ENCODE data around the gene TP53TG5. TPM values are rescaled to one million over a fixed set of nuclear protein-coding genes. Genes with fewer than 3 reads are reported as not detected.
A peak's percentile ranks its signal among the peaks of the same experiment; 100 is the strongest.

TP53TG5 gene
- total RNA-seq, 4 donors from 2014 or later, result 0.17 to 2.1 (median 1.1) TPM; not detected in 1

GRCh38 chr20:45366192-45366591, 11.9 kb downstream of the TP53TG5 start:
- no peak for TF ChIP-seq EP300 (IDR thresholded peaks at IDR 0.05)
- TF ChIP-seq, protein P1, sequence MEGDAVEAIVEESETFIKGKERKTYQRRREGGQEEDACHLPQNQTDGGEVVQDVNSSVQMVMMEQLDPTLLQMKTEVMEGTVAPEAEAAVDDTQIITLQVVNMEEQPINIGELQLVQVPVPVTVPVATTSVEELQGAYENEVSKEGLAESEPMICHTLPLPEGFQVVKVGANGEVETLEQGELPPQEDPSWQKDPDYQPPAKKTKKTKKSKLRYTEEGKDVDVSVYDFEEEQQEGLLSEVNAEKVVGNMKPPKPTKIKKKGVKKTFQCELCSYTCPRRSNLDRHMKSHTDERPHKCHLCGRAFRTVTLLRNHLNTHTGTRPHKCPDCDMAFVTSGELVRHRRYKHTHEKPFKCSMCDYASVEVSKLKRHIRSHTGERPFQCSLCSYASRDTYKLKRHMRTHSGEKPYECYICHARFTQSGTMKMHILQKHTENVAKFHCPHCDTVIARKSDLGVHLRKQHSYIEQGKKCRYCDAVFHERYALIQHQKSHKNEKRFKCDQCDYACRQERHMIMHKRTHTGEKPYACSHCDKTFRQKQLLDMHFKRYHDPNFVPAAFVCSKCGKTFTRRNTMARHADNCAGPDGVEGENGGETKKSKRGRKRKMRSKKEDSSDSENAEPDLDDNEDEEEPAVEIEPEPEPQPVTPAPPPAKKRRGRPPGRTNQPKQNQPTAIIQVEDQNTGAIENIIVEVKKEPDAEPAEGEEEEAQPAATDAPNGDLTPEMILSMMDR (IDR thresholded peaks at IDR 0.05), result no peak
- TF ChIP-seq POLR2A (IDR thresholded peaks at IDR 0.05; ENCODE audit: low read depth), result no peak
- no peak for TF ChIP-seq POLR2AphosphoS5 (IDR thresholded peaks at IDR 0.05)
- DNase-seq (ENCODE audit: extremely low spot score), result no peak
- Histone ChIP-seq H3K4me3 (no peak overlapping the region), H3K27me3 (no peaks in the 10 kb centered on the region), H3K27ac (replicated peaks in 1 of 4) (peak overlapping the region in 2 of 4 donors; percentile 20 to 47), H3K9me3 (no peaks in the 10 kb centered on the region), H3K4me1 (peaks cover 13 to 32% (median 31%) of the 10 kb centered on the region in 4 donors), H3K36me3 (peaks cover 22 to 41% (median 37%) of the 10 kb centered on the region in 4 donors)
- intact Hi-C loops (cut with DNase I), result no loop called here
- 86% methylated on average over 1 of the region's 1 CpG for WGBS

- no peak for DNase-seq (ENCODE audit: extremely low spot score)
- peak overlapping the region in 3 of 4 donors; percentile 20 to 47 (median 29) for H3K27ac ChIP-seq (replicated peaks in 1 of 4)
- peaks cover 22 to 41% (median 37%) of the 10 kb centered on the region in 4 donors for H3K36me3 ChIP-seq
- TF ChIP-seq POLR2A (IDR thresholded peaks at IDR 0.05; ENCODE audit: low read depth) (no peak), EP300 (IDR thresholded peaks at IDR 0.05) (no peak), POLR2AphosphoS5 (IDR thresholded peaks at IDR 0.05) (no peak)
- TF ChIP-seq, protein P1 (IDR thresholded peaks at IDR 0.05), result no peak
- no peaks in the 10 kb centered on the region for H3K27me3 ChIP-seq
- intact Hi-C loops (cut with DNase I), result no loop called here
- H3K9me3 ChIP-seq, result no peaks in the 10 kb centered on the region
- 69% methylated on average over 3 of the region's 5 CpGs for WGBS
- H3K4me3 ChIP-seq, result no peak overlapping the region
- peaks cover 13 to 34% (median 32%) of the 10 kb centered on the region in 4 donors for H3K4me1 ChIP-seq
Measured at GRCh38 chr20:45365444-45365970, 12.6 kb downstream of the TP53TG5 start.

GRCh38 chr20:45363611-45364492, 14.3 kb downstream of the TP53TG5 start:
- peak overlapping the region; percentile 91 to 96 (median 93) for H3K27ac ChIP-seq (replicated peaks in 1 of 4)
- H3K4me3 ChIP-seq, result peak overlapping the region; percentile 69 to 73 (median 69)
- 27% methylated on average over 19 of the region's 23 CpGs for WGBS
- peaks cover 29 to 51% (median 47%) of the 10 kb centered on the region in 4 donors for H3K4me1 ChIP-seq
- H3K9me3 ChIP-seq, result no peaks in the 10 kb centered on the region
- TF ChIP-seq, protein P1 (IDR thresholded peaks at IDR 0.05), result no peak
- no peak for TF ChIP-seq EP300 (IDR thresholded peaks at IDR 0.05)
- intact Hi-C loops (cut with DNase I), result no loop called here
- no peaks in the 10 kb centered on the region for H3K27me3 ChIP-seq
- DNase-seq (ENCODE audit: extremely low spot score), result no peak
- peaks cover 22 to 41% (median 34%) of the 10 kb centered on the region in 4 donors for H3K36me3 ChIP-seq

- Histone ChIP-seq H3K9me3 (no peaks in the 10 kb centered on the region), H3K4me1 (peaks cover 37 to 59% (median 52%) of the 10 kb centered on the region in 4 donors), H3K4me3 (peak within 1 kb of the TSS; percentile 69 to 73 (median 69)), H3K27me3 (no peaks in the 10 kb centered on the region), H3K36me3 (peaks cover 22 to 32% (median 27%) of the 10 kb centered on the region in 4 donors), H3K27ac (replicated peaks in 1 of 4) (peak within 1 kb of the TSS; percentile 91 to 96 (median 93))
- intact Hi-C loops (cut with DNase I), result no loop called here
- TF ChIP-seq POLR2A (IDR thresholded peaks at IDR 0.05; ENCODE audit: low read depth) (peak; percentile 73), EP300 (IDR thresholded peaks at IDR 0.05) (no peak), POLR2AphosphoS5 (IDR thresholded peaks at IDR 0.05) (peak; percentile 98)
- TF ChIP-seq, protein P1 (IDR thresholded peaks at IDR 0.05), result peak; percentile 87 to 96 (median 93)
- under 1% methylated on average over 44 of the region's 55 CpGs for WGBS
- DNase-seq (ENCODE audit: extremely low spot score), result peak; percentile 99
Measured at GRCh38 chr20:45362804-45363610, 15.1 kb downstream of the TP53TG5 start, which contains the start of gene SYS1. Gene SYS1, plus strand, starts transcription at chr20:45363156. Its CDS starts 376 bp downstream, at chr20:45363532.
